ENCODE measurements around the gene ZNF880.

DNA sequence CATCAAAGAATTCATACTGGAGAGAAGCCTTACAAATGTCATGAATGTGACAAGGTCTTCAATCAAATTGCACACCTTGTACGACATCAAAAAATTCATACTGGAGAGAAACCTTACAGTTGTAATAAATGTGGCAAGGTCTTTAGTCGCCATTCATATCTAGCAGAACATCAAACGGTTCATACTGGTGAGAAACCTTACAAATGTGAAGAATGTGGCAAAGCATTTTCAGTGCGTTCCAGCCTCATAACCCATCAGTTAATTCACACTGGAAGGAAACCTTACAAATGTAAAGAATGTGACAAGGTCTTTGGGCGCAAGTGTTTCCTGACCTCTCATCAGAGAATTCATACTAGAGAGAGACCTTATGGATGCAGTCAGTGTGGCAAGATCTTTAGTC is 46.0 kb downstream of the ZNF880 start:
- no peak for TF ChIP-seq ELF1 (IDR thresholded peaks at IDR 0.05)
- TF ChIP-seq, protein P1, sequence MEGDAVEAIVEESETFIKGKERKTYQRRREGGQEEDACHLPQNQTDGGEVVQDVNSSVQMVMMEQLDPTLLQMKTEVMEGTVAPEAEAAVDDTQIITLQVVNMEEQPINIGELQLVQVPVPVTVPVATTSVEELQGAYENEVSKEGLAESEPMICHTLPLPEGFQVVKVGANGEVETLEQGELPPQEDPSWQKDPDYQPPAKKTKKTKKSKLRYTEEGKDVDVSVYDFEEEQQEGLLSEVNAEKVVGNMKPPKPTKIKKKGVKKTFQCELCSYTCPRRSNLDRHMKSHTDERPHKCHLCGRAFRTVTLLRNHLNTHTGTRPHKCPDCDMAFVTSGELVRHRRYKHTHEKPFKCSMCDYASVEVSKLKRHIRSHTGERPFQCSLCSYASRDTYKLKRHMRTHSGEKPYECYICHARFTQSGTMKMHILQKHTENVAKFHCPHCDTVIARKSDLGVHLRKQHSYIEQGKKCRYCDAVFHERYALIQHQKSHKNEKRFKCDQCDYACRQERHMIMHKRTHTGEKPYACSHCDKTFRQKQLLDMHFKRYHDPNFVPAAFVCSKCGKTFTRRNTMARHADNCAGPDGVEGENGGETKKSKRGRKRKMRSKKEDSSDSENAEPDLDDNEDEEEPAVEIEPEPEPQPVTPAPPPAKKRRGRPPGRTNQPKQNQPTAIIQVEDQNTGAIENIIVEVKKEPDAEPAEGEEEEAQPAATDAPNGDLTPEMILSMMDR (IDR thresholded peaks at IDR 0.05), result no peak
- TF ChIP-seq RAD21 (IDR thresholded peaks at IDR 0.05; ENCODE audit: low read length), result no peak
- TF ChIP-seq POLR2AphosphoS5 (IDR thresholded peaks at IDR 0.05; ENCODE audit: low read depth, low read length), result no peak
